GM19238 (cell line): ENCODE results near the gene SZRD1.

ENCODE experiments used
- DNase-seq: peaks from one replicate; pipeline ENCODE4 v3.0.0; 2011; ENCODE audit warnings: low spot score; ENCODE audit not compliant: insufficient read length

SZRD1 gene

GRCh38 chr1:16367258-16367967, 371 bp downstream of the SZRD1 start:
- peak; percentile 58 for DNase-seq

DNA sequence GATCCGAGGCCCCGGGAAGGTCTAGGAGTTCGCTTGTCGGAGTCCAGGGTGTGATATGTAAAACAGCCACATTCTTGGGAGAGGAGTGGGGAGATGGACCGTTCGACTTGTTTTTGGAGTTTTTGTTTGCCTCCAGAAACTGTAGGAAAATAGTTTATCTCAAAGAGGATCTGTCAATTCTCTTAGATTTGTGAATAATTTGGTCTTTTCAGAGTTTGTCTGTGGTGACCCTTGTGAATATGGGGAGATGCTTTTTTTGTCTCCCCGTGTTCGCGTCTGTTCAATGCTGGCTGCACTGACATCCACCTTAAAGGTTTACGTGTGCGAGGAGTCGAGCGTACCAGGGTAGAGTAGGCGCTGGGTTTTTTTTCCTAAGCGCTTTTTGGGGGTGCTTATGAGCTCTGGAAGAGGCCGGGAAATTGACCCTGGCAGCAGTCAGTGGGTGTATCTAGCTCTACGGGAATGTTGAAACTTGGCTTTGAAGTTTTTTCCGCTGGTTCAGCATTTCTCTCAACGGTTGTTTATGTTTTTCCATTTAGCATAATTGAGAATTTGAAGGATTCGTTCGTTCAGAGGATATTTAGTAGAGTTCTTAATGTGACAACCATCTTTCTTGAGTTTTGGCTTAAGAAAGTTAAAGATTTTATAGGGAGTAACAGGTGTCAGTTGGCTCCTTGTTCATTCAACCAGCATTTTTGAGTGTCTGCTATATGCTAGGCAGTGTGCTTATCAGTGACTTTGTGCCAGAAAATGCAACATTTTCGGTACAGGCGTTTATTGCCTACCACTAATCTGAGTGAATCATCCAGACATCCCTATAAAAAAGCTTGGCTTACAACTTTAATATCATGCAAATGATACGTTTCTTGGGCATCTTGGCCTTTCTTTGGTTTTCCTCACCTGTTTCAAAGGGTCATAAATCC, 1.2 kb downstream of the SZRD1 start:
- DNase-seq = no peak

- no peak for DNase-seq
Observed at GRCh38 chr1:16369821-16370220, 2.8 kb downstream of the SZRD1 start.

DNA sequence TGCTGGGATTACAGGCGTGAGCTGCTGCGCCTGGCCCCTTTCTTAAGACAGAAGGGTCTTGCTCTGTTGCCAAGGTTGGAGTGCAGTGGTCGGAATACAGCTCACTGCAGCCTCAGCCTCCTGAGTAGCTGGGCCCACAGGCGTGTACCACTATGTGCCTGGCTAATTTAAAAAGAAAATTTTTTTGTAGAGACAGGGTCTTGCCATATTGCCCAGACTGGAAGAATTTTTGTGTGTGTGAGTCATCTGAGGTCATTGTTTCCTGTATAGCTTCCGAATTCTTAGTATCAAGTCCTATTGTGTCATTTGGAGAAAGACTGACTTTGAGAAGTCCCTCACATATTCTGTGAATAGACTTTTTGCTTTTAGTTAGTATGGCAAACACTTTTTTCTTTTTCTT, 4.7 kb downstream of the SZRD1 start:
- no peak for DNase-seq

GRCh38 chr1:16372535-16373285, 5.7 kb downstream of the SZRD1 start:
- no peak for DNase-seq

GRCh38 chr1:16374266-16374665, 7.2 kb downstream of the SZRD1 start:
- DNase-seq = no peak

- no peak for DNase-seq
Observed at GRCh38 chr1:16375521-16376340, 8.7 kb downstream of the SZRD1 start.

- DNase-seq = no peak
Observed at GRCh38 chr1:16376971-16377370, 9.9 kb downstream of the SZRD1 start.

- no peak for DNase-seq
Observed at GRCh38 chr1:16378443-16378842, 11.4 kb downstream of the SZRD1 start.

GRCh38 chr1:16380868-16381267, 13.8 kb downstream of the SZRD1 start:
- DNase-seq = no peak

GRCh38 chr1:16383888-16384287, 16.8 kb downstream of the SZRD1 start:
- no peak for DNase-seq

DNA sequence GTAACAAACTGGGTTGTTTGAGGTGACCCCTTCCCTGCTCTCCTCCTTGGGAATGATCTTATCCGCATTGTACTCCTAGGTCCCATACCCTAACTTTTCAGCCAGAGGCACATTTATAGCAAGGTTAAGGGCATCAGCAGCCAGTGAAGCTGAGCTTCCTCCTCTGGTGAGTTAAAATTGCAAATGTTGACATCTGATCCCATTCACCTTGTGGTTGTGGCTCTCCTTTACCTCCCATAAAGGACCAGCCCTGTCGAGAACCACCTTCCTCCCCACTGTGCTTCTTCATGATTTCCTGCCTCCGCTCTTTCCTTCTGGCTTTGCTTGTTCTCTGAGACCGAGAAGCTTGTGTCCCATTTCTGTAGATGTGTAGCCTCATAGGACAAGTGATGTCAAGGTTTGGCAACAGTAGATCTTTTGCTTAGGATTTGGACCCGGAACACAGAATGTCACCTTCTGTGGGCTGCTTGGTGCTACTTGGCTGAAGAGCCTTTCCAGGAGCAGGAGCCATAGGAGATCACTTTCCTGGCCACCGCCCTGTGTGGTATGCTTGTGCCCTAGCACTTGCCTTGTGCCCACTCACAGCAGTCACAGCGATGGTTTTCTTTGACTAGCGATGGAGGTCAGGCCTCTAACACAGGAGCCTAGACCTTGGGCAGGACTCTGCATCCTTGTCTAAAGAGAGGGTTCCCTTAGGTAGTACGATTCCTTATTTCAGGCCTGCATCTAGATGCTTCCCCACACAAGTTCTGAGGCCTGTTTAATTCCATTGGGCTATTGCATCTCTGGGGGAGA, 18.8 kb downstream of the SZRD1 start:
- no peak for DNase-seq

DNA sequence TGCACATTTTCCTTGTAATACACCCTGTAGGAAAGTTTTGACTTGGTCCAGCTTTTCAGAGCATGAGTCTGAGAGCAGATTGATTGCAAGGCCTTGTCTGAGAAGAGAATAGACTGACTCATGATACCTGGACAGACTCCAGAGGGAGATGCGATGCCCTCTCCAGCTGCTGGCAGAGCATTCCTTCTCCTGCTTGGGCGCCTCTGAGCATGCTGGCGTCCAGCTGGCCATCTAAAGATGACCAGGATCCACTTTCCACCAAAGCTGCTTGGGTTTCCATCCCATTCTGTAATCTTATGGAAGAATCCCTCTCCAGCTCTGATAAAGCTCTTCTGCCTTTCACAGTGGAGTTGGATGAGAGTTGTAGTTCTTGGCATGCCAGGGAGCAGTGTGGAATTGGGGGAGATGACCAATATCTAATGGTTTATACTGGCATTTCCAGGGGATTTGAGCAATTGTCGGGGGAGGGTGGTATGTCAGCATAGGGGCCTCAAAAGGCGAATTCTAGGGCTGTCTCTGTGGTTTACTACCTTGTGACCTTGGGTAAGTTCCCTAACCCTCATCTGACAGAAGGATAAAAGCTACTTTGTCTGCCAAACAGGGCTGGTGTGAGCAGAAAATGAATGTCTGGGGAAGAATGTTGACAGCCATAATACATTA, 19.5 kb downstream of the SZRD1 start:
- no peak for DNase-seq

DNA sequence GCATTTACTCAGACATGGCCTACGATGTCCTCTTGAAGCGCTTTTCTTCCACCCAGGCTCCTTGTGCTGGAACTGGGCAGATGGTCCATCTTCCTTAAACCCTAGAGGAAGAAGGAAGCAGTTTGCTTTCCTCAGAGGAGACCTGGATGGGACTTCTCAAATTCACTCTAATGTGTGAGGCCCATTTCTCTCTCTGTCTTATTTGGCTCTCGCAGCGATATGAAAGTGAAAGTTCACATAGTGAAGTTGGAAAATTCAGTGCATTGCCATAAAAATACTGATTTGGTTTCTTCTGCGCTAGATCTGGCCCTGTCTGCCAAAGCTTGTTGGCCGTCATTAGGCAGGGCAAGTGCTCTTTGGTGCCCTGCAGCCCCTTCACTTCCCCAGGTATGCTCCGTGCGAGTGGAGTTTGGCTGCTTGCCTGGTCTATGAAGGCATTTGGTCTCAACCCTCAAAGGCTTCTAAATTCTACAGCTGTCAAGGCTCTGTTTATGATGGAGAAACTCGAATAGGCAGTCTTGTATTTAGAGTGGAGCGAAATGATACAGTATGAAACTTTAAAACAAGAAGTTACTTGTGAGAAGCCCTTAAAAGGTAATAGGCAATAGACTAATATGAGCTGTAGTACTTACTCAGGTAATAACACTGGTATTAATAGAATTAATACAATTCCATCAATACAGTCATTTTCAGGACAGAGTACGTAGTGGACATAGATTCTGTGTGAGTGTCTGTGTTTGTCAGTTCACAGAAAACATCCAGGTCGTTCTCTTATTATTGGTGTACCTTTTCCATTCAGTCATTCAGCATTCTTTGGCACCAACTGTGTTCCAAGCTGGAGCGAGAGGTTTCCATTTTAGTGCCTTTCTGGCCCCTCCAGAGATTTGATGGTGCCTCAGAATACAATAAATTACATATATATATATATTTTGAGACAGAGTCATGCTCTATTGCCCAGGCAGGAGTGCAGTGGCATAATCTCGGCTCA, 20.5 kb downstream of the SZRD1 start:
- peak; percentile 28 for DNase-seq

- DNase-seq = no peak
Observed at GRCh38 chr1:16391411-16391810, 24.4 kb downstream of the SZRD1 start.

GRCh38 chr1:16392740-16393569, 25.9 kb downstream of the SZRD1 start:
- no peak for DNase-seq
